ENCODE results near the gene SNPH.

Gene SNPH

GRCh38 chr20:1325173-1326030 is 59.3 kb downstream of the SNPH start:
- DNase-seq = peak; percentile 98

GRCh38 chr20:1326031-1326930 is 60.2 kb downstream of the SNPH start:
- no peak for DNase-seq

GRCh38 chr20:1327241-1327653 is 61.2 kb downstream of the SNPH start:
- DNase-seq = no peak

GRCh38 chr20:1327827-1328679 is 62.0 kb downstream of the SNPH start:
- DNase-seq = no peak

- no peak for DNase-seq
These were observed 62.7 kb downstream of the SNPH start, which contains the start of gene SDCBP2 for GRCh38 chr20:1328680-1329330. Gene SDCBP2 (minus strand): TSS chr20:1329139. CDS start chr20:1320416, 8,723 bp downstream.

- no peak for DNase-seq
These were observed 64.2 kb downstream of the SNPH start for GRCh38 chr20:1330075-1330830.

- no peak for DNase-seq
These were observed 65.0 kb downstream of the SNPH start for GRCh38 chr20:1331101-1331500.

GRCh38 chr20:1331801-1332453 is 65.8 kb downstream of the SNPH start:
- DNase-seq = no peak

GRCh38 chr20:1332749-1333300 is 66.7 kb downstream of the SNPH start:
- DNase-seq = no peak

GRCh38 chr20:1333462-1334369 is 67.6 kb downstream of the SNPH start:
- no peak for DNase-seq

- no peak for DNase-seq
These were observed 68.3 kb downstream of the SNPH start for GRCh38 chr20:1334370-1334731.

GRCh38 chr20:1334761-1335160 is 68.7 kb downstream of the SNPH start:
- no peak for DNase-seq

- no peak for DNase-seq
These were observed 70.0 kb downstream of the SNPH start for GRCh38 chr20:1335961-1336698.

- no peak for DNase-seq
These were observed 70.7 kb downstream of the SNPH start for GRCh38 chr20:1336699-1337367.

GRCh38 chr20:1337441-1337840 is 71.3 kb downstream of the SNPH start:
- no peak for DNase-seq

GRCh38 chr20:1338096-1338495 is 72.0 kb downstream of the SNPH start:
- DNase-seq = no peak

GRCh38 chr20:1338801-1339200 is 72.7 kb downstream of the SNPH start:
- DNase-seq = no peak
